ENCODE measurements around the gene ASTL. TPM values are rescaled to one million over a fixed set of nuclear protein-coding genes. Genes with fewer than 3 reads are reported as not detected.
A peak's percentile ranks its signal among the peaks of the same experiment; 100 is the strongest.

ASTL gene
- polyA plus RNA-seq, 3 donors = 0.71 TPM; not detected in 2

GRCh38 chr2:96163768-96164429, 25.6 kb upstream of the ASTL start:
- Histone ChIP-seq H3K36me3 (replicated peaks in 1 of 2; ENCODE audit: control insufficient read depth in 1 of 2, insufficient read depth in 2 of 2, low read length in 2 of 2) (no peaks in the 10 kb centered on the region), H3K9me3 (replicated peaks in 1 of 2; ENCODE audit: control insufficient read depth in 1 of 2, insufficient read depth in 1 of 2, low read length in 2 of 2) (no peaks in the 10 kb centered on the region), H3K79me2 (ENCODE audit: insufficient read depth, low read length) (no peaks in the 10 kb centered on the region), H3K4me1 (ENCODE audit: control insufficient read depth in 1 of 2, insufficient read depth in 2 of 2, low read length in 2 of 2) (no peaks in the 10 kb centered on the region), H3K4me3 (replicated peaks in 1 of 3; ENCODE audit: low read depth in 2 of 3, low read length in 3 of 3) (no peak overlapping the region), H4K20me1 (ENCODE audit: insufficient read depth, low read length) (no peaks in the 10 kb centered on the region), H3K4me2 (replicated peaks; ENCODE audit: extremely low read depth, low read length, poor library complexity, severe bottlenecking) (no peak overlapping the region), H3K27ac (ENCODE audit: low read depth in 1 of 2, low read length in 2 of 2) (no peak overlapping the region), H3K27me3 (ENCODE audit: control insufficient read depth in 2 of 2, insufficient read depth in 2 of 2, low read length in 2 of 2) (no peaks in the 10 kb centered on the region), H2AFZ (ENCODE audit: insufficient read depth, low read depth, low read length, poor library complexity, severe bottlenecking) (no peak overlapping the region), H3K9ac (ENCODE audit: insufficient read depth, low read length, poor library complexity, severe bottlenecking) (no peak overlapping the region)
- WGBS (ENCODE audit: insufficient coverage) = 38% methylated on average over 7 of the region's 13 CpGs
- Mint-ChIP-seq H3K9me3 (peaks cover 0 to 4% (median 0%) of the 10 kb centered on the region in 7 donors), H3K36me3 (no peaks in the 10 kb centered on the region), H3K27ac (peak overlapping the region in 2 of 7 donors; percentile 56 to 57), H3K4me1 (no peaks in the 10 kb centered on the region), H3K27me3 (ENCODE audit: low read depth in 3 of 3) (peaks cover 0 to 2% (median 0%) of the 10 kb centered on the region in 3 donors), H3K4me3 (no peak overlapping the region)
- intact Hi-C loops (cut with micrococcal nuclease) = no loop called here
- no peak for TF ChIP-seq CTCF (IDR thresholded peaks at IDR 0.05)
- DNase-seq = no peak

GRCh38 chr2:96163415-96163767, 25.1 kb upstream of the ASTL start:
- Mint-ChIP-seq H3K4me1 (peaks cover 1% of the 10 kb centered on the region), H3K9me3 (peaks cover 0 to 4% (median 0%) of the 10 kb centered on the region in 7 donors), H3K27ac (peak overlapping the region in 2 of 7 donors; percentile 56 to 57), H3K4me3 (no peak overlapping the region), H3K27me3 (ENCODE audit: low read depth in 3 of 3) (peaks cover 0 to 2% (median 0%) of the 10 kb centered on the region in 3 donors), H3K36me3 (no peaks in the 10 kb centered on the region)
- Histone ChIP-seq H3K4me2 (replicated peaks; ENCODE audit: extremely low read depth, low read length, poor library complexity, severe bottlenecking) (no peak overlapping the region), H3K79me2 (ENCODE audit: insufficient read depth, low read length) (no peaks in the 10 kb centered on the region), H3K27ac (ENCODE audit: low read depth in 1 of 2, low read length in 2 of 2) (no peak overlapping the region), H3K4me1 (ENCODE audit: control insufficient read depth in 1 of 2, insufficient read depth in 2 of 2, low read length in 2 of 2) (peaks cover 2 to 5% of the 10 kb centered on the region in 2 donors), H3K4me3 (replicated peaks in 1 of 3; ENCODE audit: low read depth in 2 of 3, low read length in 3 of 3) (no peak overlapping the region), H3K36me3 (replicated peaks in 1 of 2; ENCODE audit: control insufficient read depth in 1 of 2, insufficient read depth in 2 of 2, low read length in 2 of 2) (no peaks in the 10 kb centered on the region), H3K9ac (ENCODE audit: insufficient read depth, low read length, poor library complexity, severe bottlenecking) (no peak overlapping the region), H3K9me3 (replicated peaks in 1 of 2; ENCODE audit: control insufficient read depth in 1 of 2, insufficient read depth in 1 of 2, low read length in 2 of 2) (no peaks in the 10 kb centered on the region), H2AFZ (ENCODE audit: insufficient read depth, low read depth, low read length, poor library complexity, severe bottlenecking) (no peak overlapping the region), H4K20me1 (ENCODE audit: insufficient read depth, low read length) (no peaks in the 10 kb centered on the region), H3K27me3 (ENCODE audit: control insufficient read depth in 2 of 2, insufficient read depth in 2 of 2, low read length in 2 of 2) (no peaks in the 10 kb centered on the region)
- intact Hi-C loops (cut with micrococcal nuclease) = no loop called here
- no peak for DNase-seq
- WGBS (ENCODE audit: insufficient coverage) = 94% methylated on average over 3 of the region's 5 CpGs
- TF ChIP-seq CTCF (IDR thresholded peaks at IDR 0.05) = no peak
